ENCODE results near the gene PUM2. TPM values are rescaled to one million over a fixed set of nuclear protein-coding genes. Genes with fewer than 3 reads are reported as not detected.

The PUM2 gene
- total and polyA plus RNA-seq, 2 of the 13 experiments (the other 11 are each of a cell fraction or from before 2014, with no cell fraction given): 69.6 to 69.8 TPM

GRCh38 chr2:20225294-20226151 is 125.1 kb downstream of the PUM2 start (continued):
- peak; percentile 90; the same call in 1 of the 2 replicates for TF ChIP-seq ZNF724P (CRISPR knock-in tag; IDR thresholded peaks at IDR 0.05; ENCODE audit: borderline replicate concordance)
- peak; percentile 86; the same call in 1 of the 2 replicates for TF ChIP-seq ESRRA (CRISPR knock-in tag; IDR thresholded peaks at IDR 0.05; ENCODE audit: low read depth)
- TF ChIP-seq RAD51 (IDR thresholded peaks at IDR 0.05; ENCODE audit: borderline replicate concordance): no peak
- peak; percentile 61; the same call in 1 of the 2 replicates for TF ChIP-seq TAF1 (CRISPR knock-in tag; IDR thresholded peaks at IDR 0.05)
- TF ChIP-seq ONECUT2 (CRISPR knock-in tag; IDR thresholded peaks at IDR 0.05): no peak
- TF ChIP-seq ZNF616 (CRISPR knock-in tag; IDR thresholded peaks at IDR 0.05; ENCODE audit: low read depth): no peak
- TF ChIP-seq, protein P1, sequence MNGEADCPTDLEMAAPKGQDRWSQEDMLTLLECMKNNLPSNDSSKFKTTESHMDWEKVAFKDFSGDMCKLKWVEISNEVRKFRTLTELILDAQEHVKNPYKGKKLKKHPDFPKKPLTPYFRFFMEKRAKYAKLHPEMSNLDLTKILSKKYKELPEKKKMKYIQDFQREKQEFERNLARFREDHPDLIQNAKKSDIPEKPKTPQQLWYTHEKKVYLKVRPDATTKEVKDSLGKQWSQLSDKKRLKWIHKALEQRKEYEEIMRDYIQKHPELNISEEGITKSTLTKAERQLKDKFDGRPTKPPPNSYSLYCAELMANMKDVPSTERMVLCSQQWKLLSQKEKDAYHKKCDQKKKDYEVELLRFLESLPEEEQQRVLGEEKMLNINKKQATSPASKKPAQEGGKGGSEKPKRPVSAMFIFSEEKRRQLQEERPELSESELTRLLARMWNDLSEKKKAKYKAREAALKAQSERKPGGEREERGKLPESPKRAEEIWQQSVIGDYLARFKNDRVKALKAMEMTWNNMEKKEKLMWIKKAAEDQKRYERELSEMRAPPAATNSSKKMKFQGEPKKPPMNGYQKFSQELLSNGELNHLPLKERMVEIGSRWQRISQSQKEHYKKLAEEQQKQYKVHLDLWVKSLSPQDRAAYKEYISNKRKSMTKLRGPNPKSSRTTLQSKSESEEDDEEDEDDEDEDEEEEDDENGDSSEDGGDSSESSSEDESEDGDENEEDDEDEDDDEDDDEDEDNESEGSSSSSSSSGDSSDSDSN (CRISPR knock-in tag; IDR thresholded peaks at IDR 0.05): peak; percentile 97
- TF ChIP-seq, protein P2, sequence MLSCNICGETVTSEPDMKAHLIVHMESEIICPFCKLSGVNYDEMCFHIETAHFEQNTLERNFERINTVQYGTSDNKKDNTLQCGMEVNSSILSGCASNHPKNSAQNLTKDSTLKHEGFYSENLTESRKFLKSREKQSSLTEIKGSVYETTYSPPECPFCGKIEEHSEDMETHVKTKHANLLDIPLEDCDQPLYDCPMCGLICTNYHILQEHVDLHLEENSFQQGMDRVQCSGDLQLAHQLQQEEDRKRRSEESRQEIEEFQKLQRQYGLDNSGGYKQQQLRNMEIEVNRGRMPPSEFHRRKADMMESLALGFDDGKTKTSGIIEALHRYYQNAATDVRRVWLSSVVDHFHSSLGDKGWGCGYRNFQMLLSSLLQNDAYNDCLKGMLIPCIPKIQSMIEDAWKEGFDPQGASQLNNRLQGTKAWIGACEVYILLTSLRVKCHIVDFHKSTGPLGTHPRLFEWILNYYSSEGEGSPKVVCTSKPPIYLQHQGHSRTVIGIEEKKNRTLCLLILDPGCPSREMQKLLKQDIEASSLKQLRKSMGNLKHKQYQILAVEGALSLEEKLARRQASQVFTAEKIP (CRISPR knock-in tag; IDR thresholded peaks at IDR 0.05; ENCODE audit: borderline replicate concordance): no peak
- no peak for TF ChIP-seq ZNF737 (CRISPR knock-in tag; IDR thresholded peaks at IDR 0.05; ENCODE audit: borderline replicate concordance)
- peak; percentile 52; the same call in 1 of the 2 replicates for TF ChIP-seq ZBTB3 (CRISPR knock-in tag; IDR thresholded peaks at IDR 0.05; ENCODE audit: borderline replicate concordance, low read depth)
- TF ChIP-seq POGK (CRISPR knock-in tag; conservative IDR thresholded peaks at IDR 0.05): peak; percentile 92
- TF ChIP-seq, protein P3, sequence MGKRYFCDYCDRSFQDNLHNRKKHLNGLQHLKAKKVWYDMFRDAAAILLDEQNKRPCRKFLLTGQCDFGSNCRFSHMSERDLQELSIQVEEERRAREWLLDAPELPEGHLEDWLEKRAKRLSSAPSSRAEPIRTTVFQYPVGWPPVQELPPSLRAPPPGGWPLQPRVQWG (CRISPR knock-in tag; IDR thresholded peaks at IDR 0.05; ENCODE audit: borderline replicate concordance, low read depth): no peak
- TF ChIP-seq ZNF383 (CRISPR knock-in tag; IDR thresholded peaks at IDR 0.05; ENCODE audit: borderline replicate concordance): no peak
- peak; percentile 48 for TF ChIP-seq ZNF790 (CRISPR knock-in tag; IDR thresholded peaks at IDR 0.05; ENCODE audit: borderline replicate concordance)
- no peak for TF ChIP-seq ZSCAN22 (CRISPR knock-in tag; IDR thresholded peaks at IDR 0.05)
- TF ChIP-seq GATAD2A (CRISPR knock-in tag; IDR thresholded peaks at IDR 0.05): peak; percentile 46
- peak; percentile 76; the same call in 1 of the 2 replicates for TF ChIP-seq MAZ (IDR thresholded peaks at IDR 0.05; ENCODE audit: borderline replicate concordance, low read depth, low read length)
- TF ChIP-seq MAZ (CRISPR knock-in tag; IDR thresholded peaks at IDR 0.05; ENCODE audit: low read depth): peak; percentile 96
- peak; percentile 55; the same call in 1 of the 2 replicates for TF ChIP-seq SKIL (CRISPR knock-in tag; IDR thresholded peaks at IDR 0.05; ENCODE audit: borderline replicate concordance)
- no peak for TF ChIP-seq AGO2 (optimal IDR thresholded peaks at IDR 0.05; ENCODE audit: low read depth, low read length)
